ENCODE data around the gene SYT15B.
"Not testable (repeated sequence)": the region's sequence is repeated elsewhere in the genome, so short reads cannot be mapped to it uniquely, and the experiment has no call there.

- TF ChIP-seq POLR2A, EP300 (IDR thresholded peaks at IDR 0.05): not testable (repeated sequence)
Observed at GRCh38 chr10:47724119-47724518, 39.3 kb downstream of the SYT15B start.
